MM.1S (cell line): ENCODE data around the gene SARNP.

Source experiments
- DNase-seq: peaks from one replicate; pipeline ENCODE4 v3.0.0-alpha.2; 2015
- H2AFZ ChIP-seq: fragments of 300-600 bp; sonication (generic); 2 replicates; pipeline ENCODE4 v1.6.0; 2016; ENCODE audit warnings: antibody characterized with exemption, low read length
- H3F3A ChIP-seq: fragments of 300-600 bp; sonication (generic); 2 replicates; pipeline ENCODE4 v1.6.1; 2016; ENCODE audit warnings: mild to moderate bottlenecking, antibody characterized with exemption, low read length, moderate library complexity, mixed read lengths; ENCODE audit not compliant: insufficient read depth
- H3K27ac ChIP-seq: fragments of 300-600 bp; sonication (generic); 2 replicates; pipeline ENCODE4 v1.5.1; 2016; ENCODE audit warnings: mild to moderate bottlenecking, low read length
- H3K27me3 ChIP-seq: fragments of 300-600 bp; sonication (generic); replicated peaks from 2 replicates; pipeline ENCODE4 v1.6.0; 2016; ENCODE audit warnings: low read length; ENCODE audit not compliant: insufficient read depth
- H3K36me3 ChIP-seq: fragments of 300-600 bp; sonication (generic); replicated peaks from 2 replicates; pipeline ENCODE4 v1.6.1; 2016; ENCODE audit warnings: mild to moderate bottlenecking, low read length, mixed read lengths; ENCODE audit not compliant: insufficient read depth
- H3K4me1 ChIP-seq: fragments of 300-600 bp; sonication (generic); 2 replicates; pipeline ENCODE4 v1.6.1; 2016; ENCODE audit warnings: low read length, mixed read lengths
- H3K4me2 ChIP-seq: fragments of 300-600 bp; sonication (generic); 2 replicates; pipeline ENCODE4 v1.6.0; 2016; ENCODE audit warnings: low read depth, low read length
- H3K4me3 ChIP-seq: fragments of 300-600 bp; sonication (generic); 2 replicates; pipeline ENCODE4 v1.5.1; 2016; ENCODE audit warnings: low read length, mixed read lengths
- H3K79me2 ChIP-seq: fragments of 300-600 bp; sonication (generic); 2 replicates; pipeline ENCODE4 v1.6.1; 2016; ENCODE audit warnings: mixed run types, low read length, mixed read lengths
- H3K9ac ChIP-seq: fragments of 300-600 bp; sonication (generic); 2 replicates; pipeline ENCODE4 v1.6.1; 2016; ENCODE audit warnings: low read length, mixed read lengths
- H3K9me2 ChIP-seq: fragments of 300-600 bp; sonication (generic); replicated peaks from 2 replicates; pipeline ENCODE4 v1.6.1; 2016; ENCODE audit warnings: mild to moderate bottlenecking, low read length, mixed read lengths; ENCODE audit not compliant: insufficient read depth
- H3K9me3 ChIP-seq: fragments of 300-600 bp; sonication (generic); replicated peaks from 2 replicates; pipeline ENCODE4 v1.6.1; 2016; ENCODE audit warnings: mild to moderate bottlenecking, low read length, mixed read lengths; ENCODE audit not compliant: insufficient read depth
- H4K20me1 ChIP-seq: fragments of 300-600 bp; sonication (generic); 2 replicates; pipeline ENCODE4 v1.6.1; 2016; ENCODE audit warnings: mild to moderate bottlenecking, low read length, moderate library complexity, mixed read lengths; ENCODE audit not compliant: insufficient read depth
- CTCF ChIP-seq: fragments of 300-600 bp; sonication (generic); IDR thresholded peaks from 2 replicates; pipeline ENCODE4 v1.5.1; 2016; ENCODE audit warnings: antibody characterized with exemption, low read length, mixed read lengths
- EZH2 ChIP-seq: fragments of 300-600 bp; sonication (generic); optimal IDR thresholded peaks from 2 replicates; pipeline ENCODE3; 2017; ENCODE audit warnings: low read depth, mild to moderate bottlenecking, antibody characterized with exemption, low read length, mixed read lengths
- EZH2phosphoT487 ChIP-seq: fragments of 300-600 bp; sonication (generic); IDR thresholded peaks from 2 replicates; pipeline ENCODE4 v1.6.1; 2018; ENCODE audit warnings: antibody characterized with exemption, low read length

Gene SARNP

GRCh38 chr12:55724940-55725309 is 92.6 kb downstream of the SARNP start:
- Histone ChIP-seq H3F3A (no peaks in the 10 kb centered on the region), H3K9me2 (no peaks in the 10 kb centered on the region), H3K36me3 (no peaks in the 10 kb centered on the region), H3K27me3 (no peaks in the 10 kb centered on the region), H3K9ac (no peak overlapping the region), H3K79me2 (peaks cover 15% of the 10 kb centered on the region), H3K27ac (no peak overlapping the region), H3K4me1 (peaks cover 10% of the 10 kb centered on the region), H3K4me3 (no peak overlapping the region), H3K9me3 (no peaks in the 10 kb centered on the region), H2AFZ (no peak overlapping the region), H4K20me1 (no peaks in the 10 kb centered on the region), H3K4me2 (no peak overlapping the region)
- no peak for TF ChIP-seq CTCF
- no peak for TF ChIP-seq EZH2phosphoT487
- no peak for TF ChIP-seq EZH2
- no peak for DNase-seq

DNA sequence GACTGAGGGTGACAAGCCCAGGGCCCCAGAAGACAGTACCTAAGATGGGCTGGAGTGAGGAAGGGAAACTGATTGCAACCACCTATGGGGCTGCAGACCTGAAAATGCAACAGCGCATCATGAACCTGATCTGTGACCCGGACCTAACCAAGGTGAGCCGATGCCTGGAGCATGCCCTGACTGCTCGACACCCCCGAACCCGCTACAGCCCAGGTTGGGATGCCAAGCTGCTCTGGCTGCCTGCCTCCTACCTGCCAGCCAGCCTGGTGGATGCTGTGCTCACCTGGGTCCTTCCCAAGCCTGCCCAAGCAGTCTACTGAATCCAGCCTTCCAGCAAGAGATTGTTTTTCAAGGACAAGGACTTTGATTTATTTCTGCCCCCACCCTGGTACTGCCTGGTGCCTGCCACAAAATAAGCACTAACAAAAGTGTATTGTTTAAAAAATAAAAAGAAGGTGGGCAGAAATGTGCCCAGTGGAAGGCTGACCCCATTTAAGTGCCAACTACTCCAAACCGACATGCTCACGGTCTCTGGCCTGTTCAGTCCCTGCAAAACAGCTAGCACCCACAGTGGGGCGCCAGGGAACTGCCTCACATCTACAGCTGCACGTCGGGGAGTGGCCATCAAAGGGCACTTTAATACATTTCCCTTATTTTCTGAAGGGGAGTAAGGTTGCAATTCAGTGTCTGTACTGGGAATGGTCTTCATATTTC is 93.1 kb downstream of the SARNP start:
- Histone ChIP-seq H3K9me2 (no peaks in the 10 kb centered on the region), H3K27ac (no peak overlapping the region), H3K36me3 (no peaks in the 10 kb centered on the region), H3K9ac (no peak overlapping the region), H3K4me3 (no peak overlapping the region), H3F3A (no peaks in the 10 kb centered on the region), H3K9me3 (no peaks in the 10 kb centered on the region), H3K27me3 (no peaks in the 10 kb centered on the region), H2AFZ (no peak overlapping the region), H4K20me1 (no peaks in the 10 kb centered on the region), H3K4me2 (no peak overlapping the region), H3K79me2 (peaks cover 15% of the 10 kb centered on the region), H3K4me1 (peaks cover 8% of the 10 kb centered on the region)
- TF ChIP-seq CTCF = peak; percentile 61
- TF ChIP-seq EZH2phosphoT487 = no peak
- peak; percentile 47 for DNase-seq

GRCh38 chr12:55723516-55724225 is 93.9 kb downstream of the SARNP start:
- H3K27me3 ChIP-seq = no peaks in the 10 kb centered on the region
- no peaks in the 10 kb centered on the region for H3K9me3 ChIP-seq
- H3K4me3 ChIP-seq = no peak overlapping the region
- peaks cover 15% of the 10 kb centered on the region for H3K79me2 ChIP-seq
- TF ChIP-seq CTCF = no peak
- no peak for TF ChIP-seq EZH2
- TF ChIP-seq EZH2phosphoT487 = no peak
- no peak overlapping the region for H3K27ac ChIP-seq
- H3K36me3 ChIP-seq = no peaks in the 10 kb centered on the region
- H3K4me2 ChIP-seq = no peak overlapping the region
- no peak overlapping the region for H3K9ac ChIP-seq
- H2AFZ ChIP-seq = no peak overlapping the region
- no peaks in the 10 kb centered on the region for H4K20me1 ChIP-seq
- no peaks in the 10 kb centered on the region for H3F3A ChIP-seq
- no peak for DNase-seq
- H3K4me1 ChIP-seq = peaks cover 8% of the 10 kb centered on the region
- no peaks in the 10 kb centered on the region for H3K9me2 ChIP-seq
